Cerebellar nuclear complex (tissue), 1 donor: ENCODE data around the gene FAXDC2.
A peak's percentile ranks its signal among the peaks of the same experiment; 100 is the strongest.
"Not testable (repeated sequence)": the region's sequence is repeated elsewhere in the genome, so short reads cannot be mapped to it uniquely, and the experiment has no call there.

Experiments
- DNase-seq, 2 experiments: peaks; one replicate each; lab custom pipeline; 2025; lab: John Stamatoyannopoulos, UW

Gene FAXDC2

GRCh38 chr5:154861946-154862345 lies 11.5 kb upstream of the FAXDC2 start:
- DNase-seq, result no peak

- DNase-seq, result no peak
Observed at GRCh38 chr5:154860765-154861164, 10.4 kb upstream of the FAXDC2 start.

- no peak for DNase-seq
Observed at GRCh38 chr5:154860123-154860522, 9.7 kb upstream of the FAXDC2 start.

GRCh38 chr5:154858972-154859871 lies 8.8 kb upstream of the FAXDC2 start:
- DNase-seq, result no peak

GRCh38 chr5:154858297-154858971 lies 8.0 kb upstream of the FAXDC2 start, which contains the start of gene CNOT8:
TSS of gene CNOT8 (plus strand) at chr5:154858627. CDS start at chr5:154863279, 4,652 bp downstream.
- DNase-seq, result peak; percentile 94 to 95

GRCh38 chr5:154857530-154858296 lies 7.3 kb upstream of the FAXDC2 start:
- DNase-seq, result peak; percentile 74 to 75

- DNase-seq, result no peak
Observed at GRCh38 chr5:154851351-154851750, 948 bp upstream of the FAXDC2 start.

- no peak for DNase-seq
Observed at GRCh38 chr5:154849791-154850201, 607 bp downstream of the FAXDC2 start.

- no peak for DNase-seq
Observed at GRCh38 chr5:154849264-154849785, 1.1 kb downstream of the FAXDC2 start.

GRCh38 chr5:154844809-154845208 lies 5.6 kb downstream of the FAXDC2 start:
- DNase-seq, result no peak

GRCh38 chr5:154842689-154843530 lies 7.5 kb downstream of the FAXDC2 start:
- DNase-seq, result no peak

GRCh38 chr5:154841273-154841661 lies 9.1 kb downstream of the FAXDC2 start:
- DNase-seq, result no peak

- no peak for DNase-seq
Observed at GRCh38 chr5:154840435-154841272, 9.7 kb downstream of the FAXDC2 start.

GRCh38 chr5:154837009-154837901 lies 13.1 kb downstream of the FAXDC2 start:
- DNase-seq, result no peak

- DNase-seq, result no peak
Observed at GRCh38 chr5:154836225-154836624, 14.2 kb downstream of the FAXDC2 start.

- DNase-seq, result not testable (repeated sequence)
Observed at GRCh38 chr5:154835701-154836052, 14.7 kb downstream of the FAXDC2 start.

- no peak for DNase-seq
Observed at GRCh38 chr5:154834053-154834452, 16.4 kb downstream of the FAXDC2 start.

- DNase-seq, result not testable (repeated sequence)
Observed at GRCh38 chr5:154832804-154833203, 17.6 kb downstream of the FAXDC2 start.

- DNase-seq, result no peak
Observed at GRCh38 chr5:154831451-154831850, 19.0 kb downstream of the FAXDC2 start.
